Stomach (tissue), 9 donors: ENCODE measurements around the gene XRCC1. TPM values are rescaled to one million over a fixed set of nuclear protein-coding genes. Genes with fewer than 3 reads are reported as not detected.

Experiments
- DNase-seq, 2 donors: peaks; one replicate each; pipeline versions ENCODE4 v3.0.0 to v3.0.0-alpha.2; 2013 to 2019
- H3K27ac ChIP-seq, 5 donors: fragments of 200-600 bp in 4 of 5; sonication (generic) in 4 of 5; one replicate each; pipeline ENCODE4 v1.5.1; 2013 to 2019; ENCODE audit warnings: mild to moderate bottlenecking in 1 of 5, moderate library complexity in 1 of 5
- H3K27me3 ChIP-seq, 3 donors: fragments of 200-600 bp; sonication (generic); one replicate each; pipeline ENCODE4 v1.5.1; 2017 to 2019; ENCODE audit warnings: mixed run types in 1 of 3
- H3K36me3 ChIP-seq, 4 donors: fragments of 200-600 bp; sonication (generic); 1 replicate in 3 of 4; 2 replicates in 1 of 4; pipeline ENCODE4 v1.5.1; 2016 to 2019
- H3K4me1 ChIP-seq, 4 donors: fragments of 200-600 bp; sonication (generic); one replicate each; pipeline ENCODE4 v1.5.1; 2016 to 2019
- H3K4me3 ChIP-seq, 4 donors: fragments of 200-600 bp; sonication (generic) in 3 of 4; one replicate each; pipeline ENCODE4 v1.5.1; 2016 to 2019; ENCODE audit warnings: mild to moderate bottlenecking in 1 of 4
- H3K9me3 ChIP-seq, 4 donors: fragments of 200-600 bp; sonication (generic); one replicate each; pipeline ENCODE4 v1.5.1; 2016 to 2019
- CTCF ChIP-seq, 7 experiments: fragments of 450-650 bp in 4 of 7; fragments of 200-600 bp in 3 of 7; sonication (generic) in 3 of 7; IDR thresholded peaks; one replicate each; pipeline ENCODE4 v1.5.1; 2016 to 2019; ENCODE audit warnings: antibody characterized with exemption in 7 of 7, control low read depth in 2 of 7, mild to moderate bottlenecking in 1 of 7
- EP300 ChIP-seq: sonication (generic); formaldehyde crosslinking; IDR thresholded peaks from one replicate; pipeline ENCODE4 v1.6.1; 2017; ENCODE audit warnings: antibody characterized with exemption
- POLR2A ChIP-seq, 4 donors: fragments of 450-650 bp; IDR thresholded peaks; one replicate each; pipeline ENCODE4 v1.6.1; 2016; ENCODE audit warnings: antibody characterized with exemption in 4 of 4, control low read depth in 2 of 4, mild to moderate bottlenecking in 1 of 4, moderate library complexity in 1 of 4
- POLR2AphosphoS5 ChIP-seq, 3 donors: sonication (generic); formaldehyde crosslinking; IDR thresholded peaks; one replicate each; pipeline ENCODE4 v1.6.1; 2016; ENCODE audit warnings: antibody characterized with exemption in 3 of 3
- WGBS, 5 donors: extraction: QIAGEN DNeasy Blood & Tissue Kit in 3 of 5; methylation state at CpG; one replicate each; pipeline versions ENCODE4 v1.1.5 to v1.1.7; 2013 to 2018; 5-methylcytosine and 5-hydroxymethylcytosine counted together
- intact Hi-C: fragments of 100-400 bp; cut with DNase I; formaldehyde crosslinking; loops from one replicate; pipeline ENCODE4 v1.15.1; 2023; ENCODE audit warnings: low total_unique reads
- polyA plus RNA-seq, 3 donors: library from polyadenylated mRNA; stranded (reverse); fragments of 200-250 nt; gene quantifications; one replicate each; pipeline ENCODE4 v1.2.3, GENCODE V29; 2013
- total RNA-seq, 5 donors: library from RNA; depleted of rRNA; stranded (reverse); fragments of >200 nt; gene quantifications; one replicate each; pipeline versions ENCODE4 v1.1.0 to v1.2.3, GENCODE V29; 2014 to 2016
- donor health status: healthy with polysubstance abuse.
- donor health status: Bipolar disorder and iron deficiency.
- donor health status: healthy.

XRCC1 gene
- total and polyA plus RNA-seq, 8 donors = 10.8 to 42.5 (median 17.4) TPM

- Histone ChIP-seq H3K27ac (no peak overlapping the region), H3K27me3 (no peaks in the 10 kb centered on the region), H3K4me1 (peaks cover under 1 to 19% (median 8%) of the 10 kb centered on the region in 4 donors), H3K36me3 (peaks cover 0 to 43% (median 37%) of the 10 kb centered on the region in 4 donors), H3K9me3 (no peaks in the 10 kb centered on the region), H3K4me3 (no peak overlapping the region)
- WGBS, 5 donors = 56 to 96% (median 90%) methylated on average over 2 of the region's 2 CpGs
- TF ChIP-seq POLR2A (IDR thresholded peaks at IDR 0.05) (no peak), POLR2AphosphoS5 (IDR thresholded peaks at IDR 0.05) (no peak), CTCF (IDR thresholded peaks at IDR 0.05) (no peak), EP300 (no peak)
- DNase-seq = no peak
- intact Hi-C loops = no loop called here
Measured at GRCh38 chr19:43586346-43586745, 11.0 kb upstream of the XRCC1 start.

GRCh38 chr19:43584484-43584883, 9.2 kb upstream of the XRCC1 start:
- 88 to 97% (median 93%) methylated on average over 1 of the region's 1 CpG for WGBS, 5 donors
- Histone ChIP-seq H3K4me1 (peaks cover 7 to 29% (median 18%) of the 10 kb centered on the region in 4 donors), H3K4me3 (no peak overlapping the region), H3K36me3 (peaks cover 0 to 24% (median 20%) of the 10 kb centered on the region in 4 donors), H3K27me3 (no peaks in the 10 kb centered on the region), H3K9me3 (no peaks in the 10 kb centered on the region), H3K27ac (peak overlapping the region in 3 of 5 donors; percentile 7 to 32 (median 18))
- no peak for DNase-seq
- intact Hi-C loops = no loop called here
- TF ChIP-seq POLR2AphosphoS5 (IDR thresholded peaks at IDR 0.05) = no peak
- TF ChIP-seq POLR2A (IDR thresholded peaks at IDR 0.05) = no peak
- no peak for TF ChIP-seq EP300
- TF ChIP-seq CTCF (IDR thresholded peaks at IDR 0.05) = no peak

GRCh38 chr19:43582495-43582894, 7.2 kb upstream of the XRCC1 start:
- 86 to 96% (median 91%) methylated on average over 2 of the region's 2 CpGs for WGBS, 5 donors

GRCh38 chr19:43581467-43581866, 6.1 kb upstream of the XRCC1 start:
- WGBS, 5 donors = 36 to 57% (median 42%) methylated on average over 7 of the region's 7 CpGs
- peak overlapping the region in 3 of 5 donors; percentile 76 to 82 (median 81) for H3K27ac ChIP-seq
- H3K36me3 ChIP-seq = peaks cover 0 to 14% (median 9%) of the 10 kb centered on the region in 4 donors
- peak overlapping the region in 3 of 4 donors; percentile 40 to 52 (median 47) for H3K4me3 ChIP-seq
- H3K9me3 ChIP-seq = no peaks in the 10 kb centered on the region
- peaks cover 7 to 29% (median 19%) of the 10 kb centered on the region in 4 donors for H3K4me1 ChIP-seq
- H3K27me3 ChIP-seq = no peaks in the 10 kb centered on the region
- TF ChIP-seq EP300 = no peak
- no peak for TF ChIP-seq POLR2AphosphoS5 (IDR thresholded peaks at IDR 0.05)
- no peak for TF ChIP-seq POLR2A (IDR thresholded peaks at IDR 0.05)
- no peak for TF ChIP-seq CTCF (IDR thresholded peaks at IDR 0.05)
- peak in 1 of 2 donors; percentile 41 for DNase-seq
- intact Hi-C loops = no loop called here

More at GRCh38 chr19:43582495-43582894, 7.2 kb upstream of the XRCC1 start:
- Histone ChIP-seq H3K4me1 (peaks cover 7 to 29% (median 19%) of the 10 kb centered on the region in 4 donors), H3K9me3 (no peaks in the 10 kb centered on the region), H3K4me3 (no peak overlapping the region), H3K27ac (no peak overlapping the region), H3K27me3 (no peaks in the 10 kb centered on the region), H3K36me3 (peaks cover 0 to 18% (median 14%) of the 10 kb centered on the region in 4 donors)
- no peak for DNase-seq
- TF ChIP-seq POLR2AphosphoS5 (IDR thresholded peaks at IDR 0.05) (no peak), CTCF (IDR thresholded peaks at IDR 0.05) (no peak), POLR2A (IDR thresholded peaks at IDR 0.05) (no peak), EP300 (no peak)
- intact Hi-C loops = no loop called here
